ENCODE results near the gene PRKN.

DNA sequence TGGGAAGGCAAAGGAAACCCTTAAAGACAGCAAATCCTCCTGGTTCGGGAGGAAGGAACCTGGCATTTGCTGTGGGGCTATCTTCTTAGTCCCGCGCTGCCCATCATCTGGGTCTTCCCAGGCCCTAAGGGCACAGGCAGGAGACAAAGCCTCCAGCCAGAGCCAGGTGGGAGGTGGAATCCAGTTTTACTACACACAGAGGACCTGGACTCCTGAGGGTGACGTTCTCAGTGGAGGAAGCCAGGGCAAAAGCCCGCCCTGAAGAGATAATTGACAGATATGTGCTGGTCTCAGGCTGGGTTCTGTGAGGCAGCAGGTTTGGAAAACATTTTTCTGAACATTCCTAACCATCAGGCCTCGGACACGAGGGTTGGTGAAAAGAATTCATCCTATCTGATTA lies 1365.3 kb downstream of the PRKN start:
- TF ChIP-seq, protein P1, sequence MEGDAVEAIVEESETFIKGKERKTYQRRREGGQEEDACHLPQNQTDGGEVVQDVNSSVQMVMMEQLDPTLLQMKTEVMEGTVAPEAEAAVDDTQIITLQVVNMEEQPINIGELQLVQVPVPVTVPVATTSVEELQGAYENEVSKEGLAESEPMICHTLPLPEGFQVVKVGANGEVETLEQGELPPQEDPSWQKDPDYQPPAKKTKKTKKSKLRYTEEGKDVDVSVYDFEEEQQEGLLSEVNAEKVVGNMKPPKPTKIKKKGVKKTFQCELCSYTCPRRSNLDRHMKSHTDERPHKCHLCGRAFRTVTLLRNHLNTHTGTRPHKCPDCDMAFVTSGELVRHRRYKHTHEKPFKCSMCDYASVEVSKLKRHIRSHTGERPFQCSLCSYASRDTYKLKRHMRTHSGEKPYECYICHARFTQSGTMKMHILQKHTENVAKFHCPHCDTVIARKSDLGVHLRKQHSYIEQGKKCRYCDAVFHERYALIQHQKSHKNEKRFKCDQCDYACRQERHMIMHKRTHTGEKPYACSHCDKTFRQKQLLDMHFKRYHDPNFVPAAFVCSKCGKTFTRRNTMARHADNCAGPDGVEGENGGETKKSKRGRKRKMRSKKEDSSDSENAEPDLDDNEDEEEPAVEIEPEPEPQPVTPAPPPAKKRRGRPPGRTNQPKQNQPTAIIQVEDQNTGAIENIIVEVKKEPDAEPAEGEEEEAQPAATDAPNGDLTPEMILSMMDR (IDR thresholded peaks at IDR 0.05), result no peak
- no peak for TF ChIP-seq EP300 (IDR thresholded peaks at IDR 0.05)
